H9 (cell line): ENCODE data around the gene ENG. TPM values are rescaled to one million over a fixed set of nuclear protein-coding genes. Genes with fewer than 3 reads are reported as not detected.

Experiments
- DNase-seq: peaks from one replicate; pipeline ENCODE4 v3.0.0-alpha.2; 2017
- H2AFZ ChIP-seq: one replicate; pipeline ENCODE4 v1.6.1; 2013; ENCODE audit warnings: mild to moderate bottlenecking, low read length, control low read depth, moderate library complexity
- H2AK5ac ChIP-seq: 2 replicates; pipeline ENCODE4 v1.6.1; 2013; ENCODE audit warnings: low read length, control low read depth, mixed read lengths; ENCODE audit not compliant: insufficient read length
- H2BK120ac ChIP-seq: one replicate; pipeline ENCODE4 v1.6.1; 2013; ENCODE audit warnings: low read depth, mild to moderate bottlenecking, low read length, control low read depth, inconsistent platforms; ENCODE audit not compliant: poor library complexity, severe bottlenecking
- H2BK12ac ChIP-seq: 2 replicates; pipeline ENCODE4 v1.6.1; 2013; ENCODE audit warnings: low read length, control low read depth, mixed read lengths, low read depth; ENCODE audit not compliant: insufficient read length
- H2BK15ac ChIP-seq: 2 replicates; pipeline ENCODE4 v1.6.1; 2013; ENCODE audit warnings: low read depth, low read length, control low read depth
- H2BK20ac ChIP-seq: one replicate; pipeline ENCODE4 v1.6.1; 2013; ENCODE audit warnings: low read depth, mild to moderate bottlenecking, low read length, control low read depth, inconsistent platforms; ENCODE audit not compliant: poor library complexity, severe bottlenecking
- H2BK5ac ChIP-seq: 2 replicates; pipeline ENCODE4 v1.6.1; 2013; ENCODE audit warnings: low read length, control low read depth, mixed read lengths; ENCODE audit not compliant: insufficient read length
- H3K14ac ChIP-seq: 2 replicates; pipeline ENCODE4 v1.6.1; 2013; ENCODE audit warnings: low read length, control low read depth; ENCODE audit not compliant: insufficient read depth
- H3K18ac ChIP-seq: 2 replicates; pipeline ENCODE4 v1.6.1; 2013; ENCODE audit warnings: low read depth, mild to moderate bottlenecking, mixed read lengths, low read length, control low read depth; ENCODE audit not compliant: insufficient read length
- H3K23ac ChIP-seq: 2 replicates; pipeline ENCODE4 v1.6.1; 2013; ENCODE audit warnings: low read length, control low read depth, mixed read lengths, low read depth; ENCODE audit not compliant: insufficient read length
- H3K23me2 ChIP-seq: 2 replicates; pipeline ENCODE4 v1.6.1; 2013; ENCODE audit warnings: low read depth, mild to moderate bottlenecking, mixed read lengths, low read length, control low read depth; ENCODE audit not compliant: insufficient read length, poor library complexity, severe bottlenecking
- H3K27ac ChIP-seq: 2 replicates; pipeline ENCODE4 v1.5.1; 2013; ENCODE audit warnings: low read length, control low read depth, mixed read lengths, low read depth; ENCODE audit not compliant: insufficient read length
- H3K27me3 ChIP-seq: 2 replicates; pipeline ENCODE4 v1.6.1; 2013; ENCODE audit warnings: low read length, control low read depth, inconsistent platforms; ENCODE audit not compliant: insufficient read depth
- H3K4ac ChIP-seq: 2 replicates; pipeline ENCODE4 v1.6.1; 2013; ENCODE audit warnings: low read depth, mild to moderate bottlenecking, control low read depth, inconsistent platforms, low read length, moderate library complexity
- H3K4me1 ChIP-seq: 2 replicates; pipeline ENCODE4 v1.6.1; 2013; ENCODE audit warnings: low read length, control low read depth, inconsistent platforms; ENCODE audit not compliant: insufficient read depth
- H3K4me2 ChIP-seq: 2 replicates; pipeline ENCODE4 v1.6.1; 2013; ENCODE audit warnings: low read length, control low read depth, mixed read lengths; ENCODE audit not compliant: insufficient read length, insufficient read depth
- H3K56ac ChIP-seq: 2 replicates; pipeline ENCODE4 v1.6.1; 2013; ENCODE audit warnings: low read depth, mild to moderate bottlenecking, mixed read lengths, low read length, control low read depth; ENCODE audit not compliant: insufficient read length
- H3K79me1 ChIP-seq: 2 replicates; pipeline ENCODE4 v1.6.1; 2013; ENCODE audit warnings: low read depth, mild to moderate bottlenecking, moderate library complexity, low read length, control low read depth, inconsistent platforms; ENCODE audit not compliant: insufficient read depth, poor library complexity, severe bottlenecking
- H3K79me2 ChIP-seq: 2 replicates; pipeline ENCODE4 v1.6.1; 2013; ENCODE audit warnings: low read length, control low read depth, inconsistent platforms; ENCODE audit not compliant: insufficient read depth
- H3K9ac ChIP-seq: 2 replicates; pipeline ENCODE4 v1.6.1; 2013; ENCODE audit warnings: low read length, control low read depth, mixed read lengths; ENCODE audit not compliant: insufficient read length; ENCODE audit errors: extremely low read depth
- H3K9me3 ChIP-seq: one replicate; pipeline ENCODE4 v1.6.1; 2013; ENCODE audit warnings: low read depth, low read length, inconsistent platforms; ENCODE audit not compliant: control insufficient read depth
- H3T11ph ChIP-seq: one replicate; pipeline ENCODE4 v1.6.1; 2013; ENCODE audit warnings: mild to moderate bottlenecking, low read length, control low read depth, inconsistent platforms
- H4K20me1 ChIP-seq: one replicate; pipeline ENCODE4 v1.6.1; 2013; ENCODE audit not compliant: control insufficient read depth, insufficient read length, insufficient read depth
- H4K5ac ChIP-seq: 2 replicates; pipeline ENCODE4 v1.6.1; 2013; ENCODE audit warnings: low read depth, mild to moderate bottlenecking, mixed read lengths, low read length, control low read depth; ENCODE audit not compliant: insufficient read length
- H4K8ac ChIP-seq: replicated peaks from 2 replicates; pipeline ENCODE4 v1.6.1; 2013; ENCODE audit warnings: low read length, control low read depth, mixed read lengths, low read depth; ENCODE audit not compliant: insufficient read length
- H4K91ac ChIP-seq: 2 replicates; pipeline ENCODE4 v1.6.1; 2013; ENCODE audit warnings: low read depth, mild to moderate bottlenecking, moderate library complexity, mixed read lengths, low read length, control low read depth; ENCODE audit not compliant: insufficient read length
- H3K27ac Mint-ChIP-seq, 3 experiments: 2 replicates in 2 of 3; 3 replicates in 1 of 3; pipeline ENCODE4 v1.8.0; 2020 to 2021; ENCODE audit warnings: mixed read lengths in 3 of 3, mild to moderate bottlenecking in 1 of 3, moderate library complexity in 1 of 3
- H3K27me3 Mint-ChIP-seq: 2 replicates; pipeline ENCODE4 v1.8.0; 2021; ENCODE audit warnings: low read depth, mild to moderate bottlenecking, moderate library complexity, mixed read lengths
- H3K36me3 Mint-ChIP-seq, 3 experiments: 2 replicates in 2 of 3; 3 replicates in 1 of 3; pipeline ENCODE4 v1.8.0; 2020 to 2021; ENCODE audit warnings: low read depth in 3 of 3, mixed read lengths in 3 of 3; ENCODE audit not compliant: insufficient read depth in 1 of 3
- H3K4me1 Mint-ChIP-seq, 2 experiments: 2 replicates each; pipeline ENCODE4 v1.8.0; 2020; ENCODE audit warnings: mixed read lengths in 2 of 2
- H3K4me3 Mint-ChIP-seq, 2 experiments: 2 replicates in 1 of 2; 3 replicates in 1 of 2; pipeline ENCODE4 v1.8.0; 2020 to 2021; ENCODE audit warnings: mild to moderate bottlenecking in 2 of 2, mixed read lengths in 2 of 2, moderate library complexity in 1 of 2
- H3K9me3 Mint-ChIP-seq, 2 experiments: 2 replicates in 1 of 2; 3 replicates in 1 of 2; pipeline ENCODE4 v1.8.0; 2020; ENCODE audit warnings: mild to moderate bottlenecking in 2 of 2, mixed read lengths in 2 of 2, moderate library complexity in 1 of 2
- WGBS: extraction: QIAGEN DNeasy Blood & Tissue Kit; methylation state at CpG from one replicate; pipeline ENCODE4 v1.1.7; 2013; ENCODE audit warnings: missing lambda C conversion rate, low lambda C conversion rate, mixed read lengths; ENCODE audit not compliant: insufficient read length; ENCODE audit errors: extremely low coverage; 5-methylcytosine and 5-hydroxymethylcytosine counted together
- total RNA-seq: library from RNA; stranded (reverse); gene quantifications from 2 replicates; pipeline ENCODE4 v1.2.1, GENCODE V29; 2021
- TF ChIP-seq, protein P1 (sequence below): fragments of 200-600 bp; sonication (generic); conservative IDR thresholded peaks from 3 replicates; pipeline ENCODE4 v1.8.0; 2021; ENCODE audit warnings: antibody characterized with exemption, mild to moderate bottlenecking

The ENG gene
- total RNA-seq, 1 experiment from 2014 or later: 2.1 TPM

DNA sequence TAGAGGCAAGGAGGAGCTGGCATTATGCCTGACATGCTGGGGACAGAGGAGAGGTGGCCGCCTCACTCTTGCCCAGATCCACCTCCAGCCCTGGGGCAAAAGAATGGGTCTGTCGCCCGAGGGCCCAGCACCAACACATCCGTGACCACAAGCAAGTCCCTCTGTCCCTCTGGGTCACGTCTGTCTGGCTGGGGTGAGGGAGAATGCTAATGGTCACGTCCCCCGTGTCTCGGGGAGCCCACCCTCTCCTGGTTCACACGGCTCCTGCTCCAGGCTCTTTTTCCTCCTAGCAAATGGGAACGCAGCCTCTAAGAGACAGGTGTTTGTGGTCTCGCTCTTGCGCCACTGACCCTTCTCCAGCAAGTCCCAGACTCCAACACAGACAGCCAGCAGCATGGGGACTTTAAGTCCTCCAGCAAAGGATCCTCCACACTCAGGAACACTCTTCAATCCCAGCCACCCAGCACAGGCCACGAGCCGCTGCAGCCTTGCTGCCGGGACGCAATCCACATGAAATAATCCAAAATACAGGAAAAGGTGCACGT is 4.1 kb downstream of the ENG start:
- Histone ChIP-seq H3K18ac (no peak overlapping the region), H2BK120ac (no peak overlapping the region), H3K27ac (no peak overlapping the region), H2AK5ac (no peak overlapping the region), H3K23ac (no peak overlapping the region), H4K5ac (no peak overlapping the region), H3K23me2 (no peaks in the 10 kb centered on the region), H3K79me1 (no peaks in the 10 kb centered on the region), H3K27me3 (no peaks in the 10 kb centered on the region), H3K4me1 (no peaks in the 10 kb centered on the region), H4K20me1 (no peaks in the 10 kb centered on the region), H4K91ac (no peak overlapping the region), H2BK15ac (no peak overlapping the region), H2BK20ac (no peak overlapping the region), H2BK5ac (no peak overlapping the region), H2AFZ (no peak overlapping the region), H2BK12ac (no peak overlapping the region), H3K9ac (no peak overlapping the region), H3K4ac (no peak overlapping the region), H3K14ac (no peak overlapping the region), H3K4me2 (no peak overlapping the region), H3K56ac (no peak overlapping the region), H3K79me2 (no peaks in the 10 kb centered on the region), H3T11ph (no peak overlapping the region), H3K9me3 (no peaks in the 10 kb centered on the region), H4K8ac (no peak overlapping the region)
- peaks cover 5 to 12% of the 10 kb centered on the region in 2 experiments; a peak in 3 of 5 replicates for H3K9me3 Mint-ChIP-seq
- DNase-seq: no peak
- H3K4me3 Mint-ChIP-seq: no peak overlapping the region
- peaks cover 2% of the 10 kb centered on the region for H3K27me3 Mint-ChIP-seq
- TF ChIP-seq, protein P1, sequence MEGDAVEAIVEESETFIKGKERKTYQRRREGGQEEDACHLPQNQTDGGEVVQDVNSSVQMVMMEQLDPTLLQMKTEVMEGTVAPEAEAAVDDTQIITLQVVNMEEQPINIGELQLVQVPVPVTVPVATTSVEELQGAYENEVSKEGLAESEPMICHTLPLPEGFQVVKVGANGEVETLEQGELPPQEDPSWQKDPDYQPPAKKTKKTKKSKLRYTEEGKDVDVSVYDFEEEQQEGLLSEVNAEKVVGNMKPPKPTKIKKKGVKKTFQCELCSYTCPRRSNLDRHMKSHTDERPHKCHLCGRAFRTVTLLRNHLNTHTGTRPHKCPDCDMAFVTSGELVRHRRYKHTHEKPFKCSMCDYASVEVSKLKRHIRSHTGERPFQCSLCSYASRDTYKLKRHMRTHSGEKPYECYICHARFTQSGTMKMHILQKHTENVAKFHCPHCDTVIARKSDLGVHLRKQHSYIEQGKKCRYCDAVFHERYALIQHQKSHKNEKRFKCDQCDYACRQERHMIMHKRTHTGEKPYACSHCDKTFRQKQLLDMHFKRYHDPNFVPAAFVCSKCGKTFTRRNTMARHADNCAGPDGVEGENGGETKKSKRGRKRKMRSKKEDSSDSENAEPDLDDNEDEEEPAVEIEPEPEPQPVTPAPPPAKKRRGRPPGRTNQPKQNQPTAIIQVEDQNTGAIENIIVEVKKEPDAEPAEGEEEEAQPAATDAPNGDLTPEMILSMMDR: no peak
- H3K4me1 Mint-ChIP-seq: 0 out of 4 replicates have a peak, but pooled peaks cover 0 to 4% of the 10 kb centered on the region in 2 experiments
- peaks cover 0 to 8% (median 4%) of the 10 kb centered on the region in 3 experiments; a peak in 3 of 7 replicates for H3K36me3 Mint-ChIP-seq
- no CpG with 5 or more reads among the region's 17 CpGs for WGBS
- no peak overlapping the region for H3K27ac Mint-ChIP-seq
